Measurements from ENCODE around the gene ANGPTL2. TPM values are rescaled to one million over a fixed set of nuclear protein-coding genes. Genes with fewer than 3 reads are reported as not detected.

ANGPTL2 gene
- total and polyA plus RNA-seq, 2 of the 4 experiments (the other 2 are of a cell fraction): 9.5 to 25.1 TPM

GRCh38 chr9:127053960-127054359, 68.5 kb downstream of the ANGPTL2 start:
- no peak overlapping the region for H3K23ac ChIP-seq (ENCODE audit: low read depth, low read length)
- in situ Hi-C loops (cut with MboI; ENCODE audit: low sequenced_read_pairs) (no loop called here), dilution Hi-C loops (cut with HindIII; ENCODE audit: low sequenced_read_pairs, unreplicated experiment) (no loop called here), intact Hi-C loops (cut with micrococcal nuclease) (no loop called here)
- H3K4me1 ChIP-seq (ENCODE audit: control insufficient read depth, insufficient read depth, low read length): peaks cover 12% of the 10 kb centered on the region
- H4K5ac ChIP-seq (ENCODE audit: low read depth, low read length): no peak overlapping the region
- H2BK5ac ChIP-seq (ENCODE audit: low read depth, low read length, poor library complexity, severe bottlenecking): no peak overlapping the region
- H4K8ac ChIP-seq (ENCODE audit: low read depth in 2 of 2, low read length in 2 of 2): no peak overlapping the region
- no peak overlapping the region for H3K4me3 ChIP-seq (ENCODE audit: insufficient read depth, low read depth, low read length)
- no peak overlapping the region for H3K9ac ChIP-seq (ENCODE audit: low read depth, low read length)
- no peak overlapping the region for H3K4me2 ChIP-seq (ENCODE audit: low read depth, low read length)
- H4K91ac ChIP-seq (ENCODE audit: insufficient read depth, low read depth, low read length): no peak overlapping the region
- no peak overlapping the region for H3K18ac ChIP-seq (ENCODE audit: low read depth, low read length)
- H3K36me3 ChIP-seq (ENCODE audit: control insufficient read depth, insufficient read depth, low read length): no peaks in the 10 kb centered on the region
- H3K79me1 ChIP-seq (ENCODE audit: low read depth in 1 of 2, low read length in 2 of 2): no peaks in the 10 kb centered on the region; a peak in 1 of 4 replicates
- no peak overlapping the region for H3K14ac ChIP-seq (replicated peaks; ENCODE audit: low read depth, low read length)
- no TSS peak for BruUV-seq (replicated peaks)
- H4K20me1 ChIP-seq (ENCODE audit: insufficient read depth, low read length): no peaks in the 10 kb centered on the region
- no peak overlapping the region for H2AFZ ChIP-seq (replicated peaks; ENCODE audit: low read length, poor library complexity)
- no peak for ATAC-seq (ENCODE audit: low read depth)
- H3K27ac ChIP-seq (ENCODE audit: insufficient read depth, low read length): no peak overlapping the region
- no peak overlapping the region for H3K4ac ChIP-seq (ENCODE audit: low read depth, low read length)
- H2BK120ac ChIP-seq (ENCODE audit: low read depth, low read length): no peak overlapping the region
- no peak for TF ChIP-seq FOS (IDR thresholded peaks at IDR 0.05; ENCODE audit: low read depth, low read length)
- TF ChIP-seq CHD1 (IDR thresholded peaks at IDR 0.05; ENCODE audit: low read depth, low read length): no peak
- H2AK5ac ChIP-seq (ENCODE audit: low read depth, low read length): no peak overlapping the region
- no peak overlapping the region for H2BK20ac ChIP-seq (ENCODE audit: low read depth, low read length)
- DNase-seq: no peak
- H2BK15ac ChIP-seq (ENCODE audit: low read depth, low read length): no peak overlapping the region
- peaks cover 22% of the 10 kb centered on the region for H3K9me1 ChIP-seq (ENCODE audit: insufficient read depth, low read length)
- H3K56ac ChIP-seq (ENCODE audit: extremely low read depth, insufficient read depth, low read length): no peak overlapping the region
- ChIA-PET CTCF (no interaction called here), POLR2A (ENCODE audit: unreplicated experiment) (no interaction called here)
- 86% methylated on average over 1 of the region's 5 CpGs; no CpG with 5 or more reads in 1 of the 2 experiments for WGBS, 2 experiments (ENCODE audit: extremely low coverage in 2 of 2, insufficient read length in 1 of 2)
- no peak overlapping the region for H2AK9ac ChIP-seq (replicated peaks; ENCODE audit: low read depth, low read length, poor library complexity)
- no peaks in the 10 kb centered on the region for H3K27me3 ChIP-seq (ENCODE audit: control insufficient read depth, insufficient read depth, low read length)
- no peaks in the 10 kb centered on the region for H3K9me3 ChIP-seq (ENCODE audit: control insufficient read depth, insufficient read depth, low read length)
